AG04450 (cell line): ENCODE data around the gene TACC2. TPM values are rescaled to one million over a fixed set of nuclear protein-coding genes. Genes with fewer than 3 reads are reported as not detected.

Source experiments
- CTCF ChIA-PET: fragments of 300-600, 350-600 bp; formaldehyde crosslinking; extraction: SDS; loops from one replicate; lab custom pipeline; 2022; ENCODE audit warnings: antibody characterized with exemption, inconsistent platforms; lab: Charles Lee
- POLR2A ChIA-PET: fragments of 350-600 bp; formaldehyde crosslinking; extraction: SDS; loops from one replicate; lab custom pipeline; 2021; ENCODE audit warnings: antibody characterized with exemption, inconsistent platforms; lab: Yijun Ruan, JAX
- DNase-seq: peaks from one replicate; pipeline ENCODE4 v3.0.0-alpha.2; 2011; ENCODE audit warnings: low read depth, low spot score
- H3K27ac ChIP-seq: one replicate; pipeline ENCODE4 v1.5.1; 2012; ENCODE audit warnings: low read depth, low read length, control low read depth
- H3K27me3 ChIP-seq: one replicate; pipeline ENCODE4 v1.6.0; 2012; ENCODE audit warnings: low read length; ENCODE audit not compliant: control insufficient read depth, insufficient read depth
- H3K4me3 ChIP-seq: 2 replicates; pipeline ENCODE4 v1.5.1; 2011; ENCODE audit warnings: mild to moderate bottlenecking, low read depth, low read length, control low read depth
- H3K9me3 ChIP-seq: 2 replicates; pipeline ENCODE4 v1.5.1; 2012; ENCODE audit warnings: low read length; ENCODE audit not compliant: control insufficient read depth, insufficient read depth
- CTCF ChIP-seq: IDR thresholded peaks from 2 replicates; pipeline ENCODE4 v1.5.1; 2011; ENCODE audit warnings: low read depth, low read length, control low read depth, inconsistent platforms
- polyA plus RNA-seq: library from polyadenylated mRNA; depleted of rRNA; stranded (reverse); fragments of >200 nt; gene quantifications from 2 replicates; pipeline ENCODE4 v1.2.3, GENCODE V29; 2011

The TACC2 gene
- polyA plus RNA-seq, 1 experiment, result 16.8 TPM

GRCh38 chr10:122130474-122131110 lies 141.6 kb downstream of the TACC2 start:
- POLR2A ChIA-PET, result no interaction called here
- no peak for TF ChIP-seq CTCF
- Histone ChIP-seq H3K27me3 (no peaks in the 10 kb centered on the region), H3K4me3 (no peak overlapping the region), H3K9me3 (no peaks in the 10 kb centered on the region), H3K27ac (no peak overlapping the region)
- DNase-seq, result no peak
- CTCF ChIA-PET, result interaction anchor here (0.6 to 1.3 kb wide), 6 partner anchors 10 to 1182 kb away, joined by 3 to 6 read pairs (median 3); no protein-coding TSS in a partner anchor

GRCh38 chr10:122132331-122132755 lies 143.4 kb downstream of the TACC2 start:
- DNase-seq, result no peak
- CTCF ChIA-PET, result no interaction called here
- POLR2A ChIA-PET, result no interaction called here
- no peak overlapping the region for H3K27ac ChIP-seq
- no peak overlapping the region for H3K4me3 ChIP-seq
- no peaks in the 10 kb centered on the region for H3K27me3 ChIP-seq
- no peaks in the 10 kb centered on the region for H3K9me3 ChIP-seq
- no peak for TF ChIP-seq CTCF

GRCh38 chr10:122132882-122133565 lies 144.1 kb downstream of the TACC2 start:
- H3K9me3 ChIP-seq, result no peaks in the 10 kb centered on the region
- ChIA-PET CTCF (no interaction called here), POLR2A (no interaction called here)
- H3K4me3 ChIP-seq, result no peak overlapping the region
- no peak for DNase-seq
- H3K27ac ChIP-seq, result no peak overlapping the region
- TF ChIP-seq CTCF, result no peak
- H3K27me3 ChIP-seq, result no peaks in the 10 kb centered on the region

GRCh38 chr10:122135251-122136025 lies 146.5 kb downstream of the TACC2 start:
- H3K27me3 ChIP-seq, result no peaks in the 10 kb centered on the region
- no peak for DNase-seq
- ChIA-PET POLR2A (no interaction called here), CTCF (no interaction called here)
- no peak overlapping the region for H3K27ac ChIP-seq
- H3K9me3 ChIP-seq, result no peaks in the 10 kb centered on the region
- TF ChIP-seq CTCF, result no peak
- no peak overlapping the region for H3K4me3 ChIP-seq
